Left ventricle myocardium inferior (tissue), 1 donor: ENCODE data around the gene CYP26A1. TPM values are rescaled to one million over a fixed set of nuclear protein-coding genes. Genes with fewer than 3 reads are reported as not detected.
A peak's percentile ranks its signal among the peaks of the same experiment; 100 is the strongest.

Source experiments
- DNase-seq: peaks from one replicate; pipeline ENCODE4 v3.0.0-alpha.2; 2020
- H3K27ac ChIP-seq: fragments of 200-600 bp; replicated peaks from 2 replicates; pipeline ENCODE4 v1.8.0; 2021
- H3K27me3 ChIP-seq: fragments of 200-600 bp; 2 replicates; pipeline ENCODE4 v1.8.0; 2021; ENCODE audit warnings: low read depth
- H3K36me3 ChIP-seq: fragments of 200-600 bp; 2 replicates; pipeline ENCODE4 v1.8.0; 2021
- H3K4me1 ChIP-seq: fragments of 200-600 bp; 2 replicates; pipeline ENCODE4 v1.8.0; 2021
- H3K4me3 ChIP-seq: fragments of 200-600 bp; 2 replicates; pipeline ENCODE4 v1.8.0; 2021; ENCODE audit warnings: mild to moderate bottlenecking, moderate library complexity
- H3K9me3 ChIP-seq: fragments of 200-600 bp; replicated peaks from 2 replicates; pipeline ENCODE4 v1.8.0; 2021
- CTCF ChIP-seq: fragments of 200-600 bp; IDR thresholded peaks from 2 replicates; pipeline ENCODE4 v1.8.0; 2021; ENCODE audit warnings: antibody characterized with exemption, mild to moderate bottlenecking, borderline replicate concordance
- intact Hi-C: fragments of 100-400 bp; cut with micrococcal nuclease; formaldehyde crosslinking; loops from one replicate; pipeline ENCODE4 v1.11.0; 2022
- long read RNA-seq: library from polyadenylated mRNA; unstranded; transcript quantifications from one replicate; pipeline ENCODE4 v2.0.0, GENCODE V29; 2021
- total RNA-seq: library from RNA; stranded (reverse); fragmentation: NEBNext Ultra II Directional; extraction: Animal tissue kit (Norgen Biotek cat#: 25700); gene quantifications from one replicate; pipeline ENCODE4 v1.2.1, GENCODE V29; 2021
- donor health status: DM: no; HTN: yes; CAD: no; lungs with severe emphysema.

Gene CYP26A1
- total RNA-seq: not detected
- long read RNA-seq: 0 reads

- no peaks in the 10 kb centered on the region for H3K9me3 ChIP-seq
- DNase-seq: no peak
- intact Hi-C loops: no loop called here
- H3K27ac ChIP-seq: no peak within 1 kb of the TSS
- no peaks in the 10 kb centered on the region for H3K36me3 ChIP-seq
- TF ChIP-seq CTCF: peak; percentile 3
- H3K4me1 ChIP-seq: peaks cover 45% of the 10 kb centered on the region
- H3K4me3 ChIP-seq: peak within 1 kb of the TSS; percentile 62
- H3K27me3 ChIP-seq: peaks cover 98% of the 10 kb centered on the region
These were observed at the start of gene CYP26A1 for GRCh38 chr10:93073539-93074146. CYP26A1 (plus strand) TSS chr10:93073893; CDS start chr10:93073935, 42 bp downstream.

DNA sequence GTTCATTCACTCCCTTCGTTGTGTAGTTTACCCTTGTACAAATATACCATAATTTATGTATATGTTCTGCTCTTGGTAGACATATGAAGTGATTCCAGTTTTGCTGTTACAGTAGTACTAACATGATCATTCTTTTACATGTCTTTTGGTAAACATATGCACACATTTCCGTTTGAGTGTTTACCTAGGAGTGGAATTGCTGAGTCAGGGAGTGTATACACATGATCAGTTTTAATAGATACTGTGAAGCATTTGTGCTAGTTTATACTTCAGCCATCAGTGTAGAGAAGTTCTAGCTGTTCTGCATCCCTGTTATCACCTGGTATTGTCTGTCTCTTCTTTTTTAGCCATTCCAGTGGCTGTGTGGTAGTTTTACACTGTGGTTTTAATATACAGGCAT lies 47.6 kb upstream of the CYP26A1 start:
- Histone ChIP-seq H3K36me3 (peaks cover 14% of the 10 kb centered on the region), H3K27ac (no peak overlapping the region), H3K9me3 (peaks cover 9% of the 10 kb centered on the region), H3K4me1 (no peaks in the 10 kb centered on the region), H3K27me3 (no peaks in the 10 kb centered on the region), H3K4me3 (no peak overlapping the region)
- TF ChIP-seq CTCF: no peak
- DNase-seq: no peak
- intact Hi-C loops: no loop called here

DNA sequence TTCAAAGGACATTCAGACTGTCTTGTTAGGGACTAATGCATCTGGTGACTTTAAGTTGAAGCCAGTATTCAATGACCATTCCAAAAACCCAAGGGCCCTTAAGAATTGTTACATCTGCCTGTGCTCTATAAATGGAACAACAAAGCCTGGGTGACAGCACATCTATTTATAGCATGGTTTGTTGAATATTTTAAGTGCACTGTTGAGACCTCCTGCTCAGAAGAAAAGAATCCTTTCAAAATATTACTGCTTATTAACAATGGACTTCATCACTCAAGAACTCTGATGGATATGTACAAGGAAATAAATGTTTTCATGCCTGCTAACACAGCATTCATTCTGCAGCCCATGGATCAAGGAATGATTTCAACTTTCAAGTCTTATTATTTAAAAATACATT lies 46.2 kb upstream of the CYP26A1 start:
- Histone ChIP-seq H3K4me1 (no peaks in the 10 kb centered on the region), H3K36me3 (peaks cover 14% of the 10 kb centered on the region), H3K9me3 (peaks cover 9% of the 10 kb centered on the region), H3K27ac (no peak overlapping the region), H3K4me3 (no peak overlapping the region), H3K27me3 (no peaks in the 10 kb centered on the region)
- no peak for DNase-seq
- intact Hi-C loops: no loop called here
- TF ChIP-seq CTCF: no peak

DNA sequence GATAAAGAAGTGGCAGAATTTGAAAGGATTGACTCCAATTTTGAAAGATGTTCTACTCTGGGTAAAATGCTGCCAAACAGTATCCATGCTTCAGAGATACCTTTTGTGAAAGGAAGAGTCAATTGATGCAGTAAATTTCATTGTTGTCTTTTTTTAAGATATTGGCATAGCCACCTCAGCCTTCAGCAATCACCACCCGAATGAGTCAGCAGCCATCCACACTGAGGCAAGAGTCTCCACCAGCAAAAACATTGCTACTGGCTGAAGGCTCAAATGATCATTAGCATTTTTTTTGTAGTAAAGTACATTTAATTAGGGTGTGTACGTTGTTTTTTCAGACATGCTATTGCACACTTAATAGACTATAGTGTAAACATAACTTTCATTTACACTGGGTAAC lies 44.8 kb upstream of the CYP26A1 start:
- DNase-seq: no peak
- Histone ChIP-seq H3K27ac (no peak overlapping the region), H3K36me3 (peaks cover 14% of the 10 kb centered on the region), H3K9me3 (peaks cover 9% of the 10 kb centered on the region), H3K4me1 (peaks cover 4% of the 10 kb centered on the region), H3K4me3 (no peak overlapping the region), H3K27me3 (no peaks in the 10 kb centered on the region)
- TF ChIP-seq CTCF: no peak
- intact Hi-C loops: no loop called here

DNA sequence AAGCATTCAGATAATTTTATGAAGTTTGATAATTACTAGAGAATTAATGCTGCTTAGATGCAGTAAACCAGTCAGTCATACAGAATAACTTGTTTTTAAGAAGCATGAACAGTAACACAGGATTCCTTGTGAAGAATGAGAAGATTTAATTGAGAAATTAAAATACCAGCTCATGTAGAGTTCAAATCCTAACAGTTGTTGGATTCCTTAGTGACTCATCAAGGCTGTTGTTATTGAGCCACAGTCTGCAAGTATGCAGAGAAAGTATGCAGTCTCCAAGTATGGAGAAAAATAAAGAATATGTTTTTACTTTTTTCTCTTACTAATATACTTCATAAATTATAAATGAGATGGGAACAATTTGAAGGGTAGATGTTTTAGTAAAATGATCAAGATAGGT lies 43.3 kb upstream of the CYP26A1 start:
- intact Hi-C loops: no loop called here
- no peak for TF ChIP-seq CTCF
- Histone ChIP-seq H3K36me3 (peaks cover 14% of the 10 kb centered on the region), H3K4me1 (peaks cover 7% of the 10 kb centered on the region), H3K9me3 (peaks cover 9% of the 10 kb centered on the region), H3K4me3 (no peak overlapping the region), H3K27me3 (no peaks in the 10 kb centered on the region), H3K27ac (no peak overlapping the region)
- DNase-seq: no peak
